ENCODE measurements around the gene CALR3. TPM values are rescaled to one million over a fixed set of nuclear protein-coding genes. Genes with fewer than 3 reads are reported as not detected.

Gene CALR3
- total and polyA plus RNA-seq, 2 of the 8 experiments (the other 6 are each of a cell fraction or from before 2014, with no cell fraction given) = 0.11 to 0.32 TPM

DNA sequence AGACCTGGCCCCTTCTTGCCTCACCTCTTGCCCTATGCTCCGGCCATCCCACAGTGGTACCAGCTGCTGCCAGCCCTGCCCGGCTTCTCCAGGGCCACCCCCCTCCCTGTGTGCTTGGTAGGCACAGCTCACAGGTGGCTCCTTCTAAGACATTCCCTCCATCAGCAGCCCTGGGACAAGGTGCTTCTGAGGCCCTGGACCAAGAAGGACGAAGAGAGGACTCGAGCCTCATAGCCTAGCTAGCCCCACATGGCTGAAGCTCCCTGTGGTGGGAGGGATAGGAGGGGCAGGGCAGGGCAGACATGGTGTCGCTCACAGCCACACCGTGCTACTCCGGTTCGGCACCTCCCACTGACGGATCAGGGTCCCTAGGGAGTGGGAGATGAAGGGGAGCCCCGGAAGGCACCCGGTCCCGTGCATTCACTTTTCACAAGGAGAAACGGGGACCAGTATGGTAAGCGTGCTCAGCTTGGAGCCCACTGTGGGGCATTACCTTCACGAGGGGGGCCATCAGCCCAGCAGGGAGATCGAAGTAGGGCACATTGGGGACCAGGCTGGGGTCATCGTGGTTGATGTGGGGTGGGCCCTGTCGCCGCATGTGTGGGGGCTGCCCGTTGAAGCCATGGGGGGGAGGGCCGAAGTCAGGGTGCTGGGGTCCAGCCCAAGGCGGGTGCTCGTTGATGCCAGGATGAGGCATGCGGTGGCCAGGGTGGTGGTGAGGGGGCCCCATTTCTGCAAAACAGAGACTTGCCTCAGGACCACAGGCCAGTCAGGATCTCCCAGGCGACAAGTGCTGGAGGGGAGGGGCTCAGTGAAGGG is 26.8 kb upstream of the CALR3 start:
- Histone ChIP-seq H4K91ac (replicated peaks; ENCODE audit: insufficient read length, low read length) (no peak overlapping the region), H3K27me3 (replicated peaks in 1 of 4; ENCODE audit: control insufficient read depth in 3 of 4, extremely low read depth in 1 of 4, insufficient read depth in 3 of 4, low read length in 3 of 4) (no peaks in the 10 kb centered on the region), H3K4me3 (ENCODE audit: extremely low read depth in 1 of 4, insufficient read depth in 2 of 4, low read depth in 3 of 4, low read length in 4 of 4) (no peak overlapping the region), H3K23ac (ENCODE audit: insufficient read length) (no peak overlapping the region), H3K4me2 (ENCODE audit: insufficient read depth in 1 of 2, low read depth in 2 of 2, low read length in 2 of 2) (no peak overlapping the region), H4K8ac (ENCODE audit: extremely low read depth, insufficient read depth, low read length) (no peak overlapping the region; the same call in 1 of the 2 replicates), H3K36me3 (ENCODE audit: control insufficient read depth in 2 of 4, insufficient read depth in 4 of 4, low read length in 3 of 4) (peaks cover 41 to 95% (median 80%) of the 10 kb centered on the region in 4 experiments), H3K9me3 (ENCODE audit: insufficient read depth in 2 of 2, low read depth in 1 of 2, low read length in 1 of 2) (no peaks in the 10 kb centered on the region), H2BK15ac (ENCODE audit: low read length) (no peak overlapping the region), H3K23me2 (ENCODE audit: low read depth, low read length) (no peaks in the 10 kb centered on the region), H3K9ac (replicated peaks in 1 of 4; ENCODE audit: extremely low read depth in 1 of 4, low read depth in 3 of 4, low read length in 3 of 4) (no peak overlapping the region), H3K4ac (replicated peaks; ENCODE audit: insufficient read length, low read depth, low read length) (no peak overlapping the region), H3K4me1 (replicated peaks in 1 of 4; ENCODE audit: control insufficient read depth in 3 of 4, insufficient read depth in 4 of 4, low read length in 3 of 4) (no peaks in the 10 kb centered on the region), H2AK5ac (ENCODE audit: low read depth, low read length) (no peak overlapping the region), H3K56ac (replicated peaks; ENCODE audit: insufficient read length, low read depth, low read length) (no peak overlapping the region), H3K27ac (ENCODE audit: low read depth, low read length) (no peak overlapping the region), H4K20me1 (replicated peaks in 1 of 2; ENCODE audit: control insufficient read depth in 1 of 2, insufficient read depth in 2 of 2, low read length in 2 of 2) (peaks cover 14 to 27% of the 10 kb centered on the region in 2 experiments), H3K18ac (ENCODE audit: extremely low read depth, low read length) (no peak overlapping the region), H2BK12ac (ENCODE audit: low read depth, low read length) (no peak overlapping the region), H3K79me2 (ENCODE audit: control insufficient read depth in 1 of 2, insufficient read depth in 2 of 2, low read length in 2 of 2) (no peaks in the 10 kb centered on the region), H3K79me1 (ENCODE audit: low read depth, low read length) (no peaks in the 10 kb centered on the region), H4K5ac (ENCODE audit: insufficient read length, low read depth, low read length) (no peak overlapping the region), H2BK120ac (replicated peaks; ENCODE audit: low read depth, low read length) (no peak overlapping the region), H2BK20ac (ENCODE audit: low read length) (no peak overlapping the region), H2AFZ (ENCODE audit: low read length) (no peak overlapping the region), H3K14ac (ENCODE audit: insufficient read length) (no peak overlapping the region), H2BK5ac (ENCODE audit: low read depth, low read length) (no peak overlapping the region; the same call in 1 of the 2 replicates)
- ChIA-PET CTCF (ENCODE audit: partially characterized antibody) (interaction anchor here (1.0 to 2.1 kb wide), 4 partner anchors 11 to 81 kb away, joined by 3 to 5 read pairs (median 3); no protein-coding TSS in a partner anchor), POLR2A (ENCODE audit: partially characterized antibody) (interaction anchor here (1.2 to 1.9 kb wide), 3 partner anchors 10 to 50 kb away, joined by 3 to 7 read pairs (median 4); partner anchors contain the start of genes CHERP and SLC35E1)
- FAIRE-seq (no peak), DNase-seq (ENCODE audit: low read depth in 1 of 2, low spot score in 2 of 2) (no peak)
- TF ChIP-seq JUN (IDR thresholded peaks at IDR 0.05; ENCODE audit: low read depth, low read length) (no peak), RFX5 (IDR thresholded peaks at IDR 0.05; ENCODE audit: borderline replicate concordance, low read depth, low read length) (no peak), CREB1 (IDR thresholded peaks at IDR 0.05) (no peak)
- 95% methylated on average over 22 of the region's 25 CpGs; no CpG with 5 or more reads in 1 of the 2 experiments for WGBS, 2 experiments (ENCODE audit: extremely low coverage in 1 of 2, insufficient coverage in 1 of 2, insufficient read length in 1 of 2, insufficient replicate concordance in 2 of 2, low coverage in 1 of 2, low lambda C conversion rate in 2 of 2, missing lambda C conversion rate in 1 of 2)

All from H1 (cell line).